HG02981 (cell line): Measurements from ENCODE around the gene ALDH3B2.
A peak's percentile ranks its signal among the peaks of the same experiment; 100 is the strongest.
"Not testable (repeated sequence)": the region's sequence is repeated elsewhere in the genome, so short reads cannot be mapped to it uniquely, and the experiment has no call there.

Experiments used
- ATAC-seq: cut with Tn5 transposase; IDR thresholded peaks from one replicate; pipeline ENCODE4 v1.9.1; 2021; ENCODE audit warnings: mild to moderate bottlenecking, moderate library complexity; ENCODE audit not compliant: unreplicated experiment

The ALDH3B2 gene

DNA sequence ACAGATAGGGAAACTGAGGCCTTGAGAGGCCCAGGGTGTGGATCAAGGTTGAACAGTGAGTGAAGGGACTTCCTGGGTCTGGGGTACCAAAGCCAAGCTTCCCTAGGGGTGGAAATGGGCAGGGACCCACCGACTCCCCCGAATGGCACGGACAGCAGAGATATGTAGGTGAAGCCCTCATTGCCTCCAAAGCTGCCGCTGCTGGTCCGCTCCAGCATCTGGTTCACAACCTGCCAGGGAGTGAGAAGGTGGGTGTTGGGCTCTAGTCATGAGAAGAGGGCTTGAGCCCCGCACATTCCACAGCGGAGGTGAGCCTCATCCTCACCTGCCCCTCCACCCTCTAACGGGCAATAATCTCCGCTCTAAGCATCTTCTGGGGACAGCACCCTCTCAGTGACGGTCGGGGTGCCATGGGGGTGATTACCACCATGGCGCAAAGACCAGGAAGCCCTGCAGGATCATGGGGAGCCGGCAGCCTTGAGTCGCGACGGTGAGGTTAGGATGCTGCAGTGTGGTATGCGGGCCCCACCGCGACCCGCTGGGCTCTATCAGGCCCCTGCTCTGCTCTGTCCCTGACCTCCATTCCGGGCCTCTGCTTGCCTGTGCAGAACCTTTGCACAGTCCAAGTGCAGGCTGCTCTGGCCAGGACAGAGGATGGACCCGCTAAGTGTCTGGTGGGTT is 10.8 kb downstream of the ALDH3B2 start:
- no peak for ATAC-seq

DNA sequence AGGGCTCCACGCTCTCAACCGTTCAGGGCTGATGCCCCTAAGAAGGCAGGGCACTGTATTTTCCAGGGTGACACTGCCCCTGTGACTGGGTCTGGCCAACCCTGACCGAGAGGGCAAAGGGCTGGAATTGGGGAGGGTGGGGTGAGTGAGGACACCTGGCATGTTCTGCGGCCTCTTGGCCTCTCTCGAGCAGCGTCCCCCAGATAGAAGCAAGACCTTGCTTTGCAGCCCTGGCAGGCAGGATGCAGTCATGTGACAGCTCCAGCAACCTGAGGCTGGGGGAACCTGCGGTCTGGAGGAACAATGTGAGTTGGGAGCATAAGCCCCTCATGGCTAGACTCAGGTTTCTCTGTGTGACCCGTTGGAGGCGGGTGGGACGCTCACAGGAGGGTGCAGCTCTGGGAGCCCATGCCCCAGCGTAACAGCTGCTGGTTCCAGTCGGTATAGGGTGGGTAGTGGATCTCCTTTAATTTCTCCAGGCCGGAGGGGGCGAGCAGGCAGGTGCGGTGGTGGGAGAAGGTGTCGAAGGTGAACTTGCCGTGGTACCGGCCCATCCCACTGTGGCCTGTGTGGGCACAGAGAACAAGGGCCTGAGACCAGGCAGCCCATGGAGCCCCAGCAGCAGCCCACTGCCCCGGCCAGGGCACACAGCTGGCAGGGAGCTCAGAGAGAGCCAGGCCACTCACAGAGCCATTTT is 11.4 kb downstream of the ALDH3B2 start:
- no peak for ATAC-seq

DNA sequence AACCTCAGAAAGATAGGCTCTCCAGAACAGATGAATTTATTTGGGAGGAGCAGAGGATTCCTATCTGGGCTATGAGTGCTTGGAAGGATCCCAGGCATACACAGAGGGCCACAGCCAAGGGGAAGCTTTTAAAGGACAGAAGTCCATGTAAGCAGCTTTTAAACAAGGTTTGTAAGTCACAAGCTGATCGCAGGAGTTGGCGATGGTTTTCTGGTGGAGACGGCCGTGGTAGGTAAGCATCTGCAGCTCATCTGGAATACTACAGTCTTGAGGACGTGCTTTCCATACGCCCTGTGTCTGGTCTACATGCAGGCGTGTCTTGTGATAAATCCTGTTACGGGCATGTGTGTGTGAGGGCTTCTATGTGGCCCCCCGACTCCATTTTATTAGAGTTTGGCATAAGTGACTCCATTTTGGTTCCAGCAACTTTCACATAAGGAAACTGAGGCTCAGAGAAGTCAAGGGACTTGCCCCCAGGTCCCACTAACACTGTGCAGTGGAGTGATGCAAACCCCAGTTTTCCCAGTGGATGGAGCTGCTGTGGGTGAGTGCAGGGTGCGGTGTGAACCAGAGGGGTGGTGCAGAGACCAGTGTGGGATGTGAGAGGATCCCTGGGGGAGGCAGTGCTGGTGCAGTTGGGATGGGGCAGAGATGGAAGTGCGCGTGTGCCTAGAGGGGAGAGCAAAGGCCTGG is 12.1 kb downstream of the ALDH3B2 start:
- ATAC-seq = no peak

DNA sequence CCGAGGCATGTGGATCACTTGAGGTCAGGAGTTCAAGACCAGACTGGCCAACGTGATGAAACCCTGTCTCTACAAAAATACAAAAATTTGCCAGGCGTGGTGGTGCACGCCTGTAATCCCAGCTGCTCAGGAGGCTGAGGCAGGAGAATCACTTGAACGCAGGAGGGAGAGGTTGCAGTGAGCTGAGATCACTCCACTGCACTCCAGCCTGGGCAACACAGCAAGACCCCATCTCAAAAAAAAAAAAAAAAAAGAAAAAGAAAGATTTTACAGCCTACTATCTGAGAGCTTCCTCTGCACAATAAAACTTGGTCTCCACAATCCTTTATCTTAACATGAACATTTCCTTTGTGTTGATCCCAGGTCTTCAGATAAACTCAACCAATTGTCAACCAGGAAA is 13.7 kb downstream of the ALDH3B2 start:
- ATAC-seq = not testable (repeated sequence)

DNA sequence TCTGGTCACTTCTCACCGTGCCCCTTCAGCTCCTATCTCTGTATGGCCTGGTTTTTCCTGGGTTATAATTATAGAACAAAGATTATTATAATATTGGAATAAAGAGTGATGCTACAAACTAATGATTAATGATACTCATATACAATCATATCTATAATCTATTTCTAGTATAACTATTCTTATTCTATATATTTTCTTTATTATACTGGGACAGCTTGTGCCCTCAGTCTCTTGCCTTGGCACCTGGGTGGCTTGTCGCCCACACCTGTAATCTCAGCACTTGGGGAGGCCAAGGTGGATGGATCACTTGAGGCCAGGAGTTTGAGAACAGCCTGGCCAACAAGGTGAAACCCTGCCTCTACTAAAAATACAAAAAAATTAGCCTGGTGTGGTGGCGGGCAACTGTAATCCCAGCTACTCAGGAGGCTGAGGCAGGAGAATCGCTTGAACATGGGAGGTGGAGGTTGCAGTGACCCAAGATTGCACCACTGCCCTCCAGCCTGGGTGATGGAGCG is 14.7 kb downstream of the ALDH3B2 start:
- ATAC-seq = not testable (repeated sequence)

DNA sequence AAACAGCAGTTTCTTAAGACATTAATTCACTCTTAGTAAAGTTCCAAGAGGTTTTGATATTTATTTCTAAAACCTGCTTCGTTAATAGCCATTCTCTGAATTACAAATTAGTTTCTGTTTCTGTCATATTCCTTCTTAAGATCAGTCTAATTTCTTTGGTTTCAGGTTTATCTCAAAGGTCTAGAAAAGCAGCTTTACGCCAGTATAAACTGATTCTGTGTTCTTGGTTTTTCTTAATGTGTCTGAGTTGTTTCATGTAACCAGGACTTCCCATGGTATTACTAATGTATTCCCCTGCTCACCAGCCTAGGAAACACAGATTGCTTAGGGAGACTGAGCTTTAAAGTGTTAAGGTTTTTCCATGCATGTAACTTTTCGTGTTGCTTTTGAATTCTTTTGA is 17.1 kb downstream of the ALDH3B2 start:
- no peak for ATAC-seq

DNA sequence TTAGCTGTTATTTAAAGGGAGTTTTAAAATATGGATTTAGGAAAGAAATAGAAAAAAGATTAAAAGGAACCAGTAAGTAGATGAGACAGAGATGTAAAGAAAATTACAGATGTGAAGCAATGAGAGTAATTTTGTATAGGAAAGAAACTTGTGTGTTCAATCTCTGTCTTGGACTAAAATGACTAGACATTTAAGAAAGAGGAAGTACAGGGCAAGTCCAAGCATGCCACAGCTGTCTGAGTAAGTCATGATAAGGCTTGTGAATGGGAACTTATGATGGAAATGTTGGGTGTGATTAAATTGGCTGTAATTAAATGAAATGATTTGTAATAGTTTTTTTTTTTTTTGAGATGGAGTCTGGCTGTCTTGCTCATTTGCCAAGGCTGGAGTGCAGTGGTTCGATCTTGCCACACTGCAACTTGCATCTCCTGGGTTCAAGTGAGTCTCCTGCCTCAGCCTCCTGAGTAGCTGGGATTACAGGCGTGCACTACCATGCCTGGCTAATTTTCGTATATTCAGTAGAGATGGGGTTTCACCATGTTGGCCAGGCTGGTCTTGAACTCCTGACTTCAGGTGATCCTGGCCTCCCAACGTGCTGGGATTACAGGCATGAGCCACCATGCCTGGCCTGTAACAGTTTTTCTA is 18.0 kb downstream of the ALDH3B2 start:
- ATAC-seq = no peak

DNA sequence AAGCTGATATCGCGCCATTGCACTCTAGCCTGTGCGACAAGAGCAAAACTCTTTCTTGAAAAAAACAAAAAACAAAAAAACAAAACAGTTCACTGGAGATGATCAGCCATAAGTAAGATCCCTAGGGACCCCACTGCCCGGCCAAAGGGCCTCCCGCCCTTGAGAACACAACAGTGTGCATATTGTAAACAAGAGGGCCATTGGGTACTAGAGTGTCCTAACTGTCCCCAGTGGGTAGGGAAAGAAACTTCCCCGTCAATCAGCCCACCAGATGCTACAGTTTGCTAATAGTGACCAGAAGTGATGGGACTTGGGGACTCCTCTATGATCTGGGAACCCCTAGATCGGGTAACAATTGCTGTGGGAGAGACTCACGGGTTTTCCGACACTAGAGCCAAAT is 20.2 kb downstream of the ALDH3B2 start:
- ATAC-seq = no peak

DNA sequence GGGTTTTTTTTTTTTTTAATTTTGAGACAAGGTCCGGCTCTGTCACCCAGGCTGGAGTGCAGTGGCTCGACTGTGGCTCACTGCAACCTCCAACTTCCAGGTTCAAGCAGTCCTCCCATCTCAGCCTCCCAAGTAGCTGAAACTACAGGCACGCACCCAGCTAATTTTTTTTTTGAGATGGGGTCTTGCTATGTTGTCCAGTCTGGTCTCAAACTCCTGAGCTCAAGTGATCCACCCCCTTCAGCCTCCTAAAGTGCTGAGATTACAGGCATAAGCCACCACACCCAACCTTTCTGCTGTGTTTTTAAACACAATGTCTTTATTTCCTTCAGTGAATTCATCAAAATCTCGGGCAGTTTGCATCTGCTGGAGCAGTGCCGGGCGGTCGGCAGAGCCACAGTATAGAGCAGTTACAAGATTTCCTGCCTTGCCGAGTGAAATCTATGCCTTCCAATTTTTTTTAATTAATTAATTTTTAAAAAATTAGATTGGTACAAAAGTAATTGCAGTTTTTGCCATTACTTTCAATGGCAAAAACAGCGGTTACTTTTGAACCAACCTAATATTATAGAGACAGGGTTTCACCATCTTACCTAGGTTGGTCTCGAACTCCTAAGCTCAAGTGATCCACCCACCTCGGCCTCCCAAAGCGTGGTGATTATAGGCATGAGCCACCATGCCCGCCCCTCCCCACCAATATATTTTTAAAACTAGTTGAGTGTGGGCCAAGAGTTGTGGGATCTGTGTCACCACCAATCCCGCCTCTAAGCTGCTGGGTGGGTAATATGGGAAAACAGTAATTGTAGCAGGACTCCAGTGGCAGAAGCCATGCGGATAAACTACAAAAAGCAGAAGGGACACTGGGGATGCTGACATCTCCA is 21.2 kb downstream of the ALDH3B2 start:
- no peak for ATAC-seq

DNA sequence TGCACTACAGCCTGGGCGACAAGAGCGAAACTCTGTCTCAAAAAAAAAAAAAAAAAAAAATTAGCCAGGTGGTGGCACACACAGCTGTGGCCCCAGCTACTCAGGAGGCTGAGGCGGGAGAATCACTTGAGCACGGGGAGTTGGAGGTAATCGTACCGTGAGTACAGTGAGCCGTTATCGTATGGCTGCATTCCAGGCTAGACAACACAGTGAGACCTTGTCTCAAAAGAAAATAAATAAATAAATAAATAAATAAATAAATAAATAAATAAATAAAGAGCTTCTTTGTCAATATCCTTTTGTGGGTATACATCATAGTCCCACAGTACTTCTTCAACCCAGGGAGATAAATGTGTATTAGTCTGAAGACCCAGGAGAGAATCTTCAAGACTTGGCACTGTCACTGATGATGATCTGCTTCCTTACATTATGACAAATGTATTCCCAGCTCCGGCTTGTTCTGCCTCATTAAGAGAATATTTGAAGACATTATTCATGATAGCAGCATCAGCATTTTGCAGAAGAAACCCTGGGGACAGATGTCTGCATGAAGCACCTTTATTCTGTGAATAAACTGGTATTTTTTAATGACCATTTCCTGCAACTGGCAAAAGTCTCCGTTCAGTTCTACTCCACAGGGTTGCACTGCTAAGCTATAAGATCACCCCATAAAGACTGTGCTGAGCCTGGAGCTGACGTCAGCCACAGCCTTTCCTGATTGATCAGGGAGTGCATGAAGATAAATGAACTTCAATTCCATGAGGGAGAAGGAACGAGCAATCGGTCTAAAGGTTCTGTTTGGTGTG is 22.2 kb downstream of the ALDH3B2 start:
- no peak for ATAC-seq

DNA sequence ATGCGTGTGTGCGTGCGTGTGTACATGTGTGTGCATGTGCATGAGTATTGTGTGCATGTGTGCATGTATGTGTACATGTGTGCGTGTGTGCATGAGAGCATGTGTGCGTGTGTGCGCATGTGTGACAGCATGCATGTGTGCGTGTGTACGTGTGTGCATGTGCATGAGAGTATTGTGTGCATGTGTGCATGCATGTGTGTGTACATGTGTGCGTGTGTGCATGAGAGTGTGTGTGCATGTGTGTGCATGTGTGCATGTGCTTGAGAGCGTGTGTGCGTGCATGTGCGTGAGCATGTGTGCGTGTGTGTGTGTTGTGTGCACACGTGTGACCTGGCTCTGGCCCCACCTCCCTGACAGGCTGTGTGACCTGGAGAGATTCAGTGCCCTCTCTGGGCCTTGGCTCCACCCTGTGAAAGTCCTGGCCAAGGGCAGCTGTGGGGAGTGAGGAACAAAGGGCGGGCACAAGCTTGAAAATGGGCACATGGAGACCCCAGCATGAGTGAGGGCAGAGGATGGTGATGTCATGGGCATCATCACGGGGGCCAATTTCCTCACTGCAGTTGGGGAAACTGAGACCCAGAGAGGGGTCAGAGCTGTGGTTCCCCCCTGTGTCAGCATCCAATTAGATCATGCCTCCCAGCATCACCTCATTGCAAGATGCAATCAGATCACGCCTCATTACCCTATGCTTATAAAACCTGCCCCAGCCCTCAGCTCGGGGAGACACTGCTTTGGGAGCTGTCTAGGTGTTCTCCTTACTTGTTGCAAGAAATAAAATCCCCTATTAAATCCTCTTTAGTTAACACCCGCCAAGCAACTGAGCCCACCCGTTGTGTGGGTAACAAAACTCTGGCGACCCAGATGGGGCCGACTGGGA is 24.6 kb downstream of the ALDH3B2 start:
- ATAC-seq = no peak

DNA sequence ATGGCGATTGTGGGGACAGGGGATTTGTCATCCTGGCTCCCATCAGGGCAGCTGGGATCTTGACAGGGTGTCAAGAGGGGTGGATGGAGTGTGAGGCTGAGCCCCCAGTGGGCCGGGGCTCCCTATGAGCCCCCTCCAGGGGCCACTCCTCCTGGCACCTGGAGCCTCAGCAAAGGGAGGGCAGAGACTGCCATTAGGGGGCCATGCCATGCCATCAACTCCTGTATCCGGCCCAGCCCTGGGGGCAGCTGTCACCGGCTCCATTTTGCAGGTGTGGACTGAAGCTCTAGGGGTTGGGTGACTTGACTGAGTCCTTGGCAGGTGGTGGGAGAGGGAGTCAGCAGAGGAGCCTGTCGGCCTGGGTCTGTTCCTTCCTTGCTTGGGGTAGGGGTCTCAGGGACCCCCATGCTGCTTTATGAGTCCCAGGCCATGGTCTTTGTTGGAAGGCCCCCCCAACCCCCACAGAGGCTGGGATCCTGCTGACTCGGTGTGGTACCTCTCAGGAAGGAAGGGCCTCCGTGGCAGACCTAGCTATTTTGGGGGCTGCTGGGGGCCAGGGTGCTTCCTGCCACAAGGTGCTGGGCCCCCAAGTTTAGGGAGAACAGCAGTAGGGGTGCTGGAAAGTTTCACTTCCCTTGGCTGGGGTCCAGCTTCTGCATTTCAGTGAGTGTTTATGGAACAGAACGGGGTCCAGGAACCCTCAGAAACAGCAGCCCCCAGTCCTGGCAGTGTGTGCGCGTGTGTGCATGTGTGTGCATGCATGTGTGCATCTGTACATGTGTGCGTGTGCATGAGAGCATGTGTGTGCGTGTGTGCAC is 25.4 kb downstream of the ALDH3B2 start:
- no peak for ATAC-seq

DNA sequence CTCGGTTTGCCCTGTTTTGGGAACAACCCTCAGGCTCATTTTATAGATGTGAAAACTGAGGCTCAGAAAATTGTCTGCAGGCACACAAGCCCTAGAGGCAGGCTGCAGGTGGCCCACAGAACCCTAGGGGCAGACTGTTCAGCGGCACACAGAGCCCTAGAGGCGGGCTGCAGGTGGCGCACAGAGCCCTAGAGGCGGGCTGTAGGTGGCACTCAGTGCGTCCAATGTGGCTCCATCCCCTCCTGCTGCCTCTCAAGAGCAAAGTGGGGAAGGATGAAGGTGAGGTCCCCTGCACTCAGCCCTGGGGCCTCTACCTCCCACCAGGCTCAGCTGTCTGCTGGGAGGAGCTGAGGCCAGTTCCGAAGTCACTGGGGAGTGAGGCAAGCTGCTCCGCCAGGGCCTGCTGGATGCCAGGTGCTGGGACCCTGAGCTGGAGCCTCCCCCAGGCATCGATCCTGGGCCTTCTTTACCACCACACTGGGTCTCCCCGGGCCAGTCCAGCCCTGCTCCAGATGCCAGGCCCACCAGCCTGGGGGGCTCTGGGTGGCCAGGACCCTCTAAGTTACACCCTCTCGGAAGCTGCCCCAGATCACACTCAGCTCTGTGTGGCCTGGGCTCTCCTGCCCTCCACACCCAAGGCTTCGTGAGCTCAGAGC is 26.2 kb downstream of the ALDH3B2 start:
- ATAC-seq = peak; percentile 45

DNA sequence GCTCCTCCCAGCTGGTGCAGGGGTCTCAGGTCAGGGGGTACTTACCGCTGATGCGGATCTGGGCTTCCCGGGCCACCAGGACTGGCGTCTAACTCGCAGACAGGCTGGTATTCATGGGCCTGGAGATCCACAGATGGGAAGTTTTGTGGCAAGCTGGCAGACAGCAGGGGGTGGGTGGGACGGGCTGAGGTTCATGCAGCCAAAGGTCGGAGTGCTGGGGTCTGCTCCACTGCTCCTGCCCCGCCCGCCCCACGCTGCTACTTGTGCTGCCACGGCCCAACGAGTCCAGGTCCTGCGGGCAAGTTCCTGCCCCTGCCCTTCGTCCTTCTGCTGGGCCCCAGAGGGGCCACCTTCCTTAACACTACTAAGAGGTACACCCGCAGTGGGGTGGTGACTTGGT is 27.0 kb downstream of the ALDH3B2 start:
- no peak for ATAC-seq

DNA sequence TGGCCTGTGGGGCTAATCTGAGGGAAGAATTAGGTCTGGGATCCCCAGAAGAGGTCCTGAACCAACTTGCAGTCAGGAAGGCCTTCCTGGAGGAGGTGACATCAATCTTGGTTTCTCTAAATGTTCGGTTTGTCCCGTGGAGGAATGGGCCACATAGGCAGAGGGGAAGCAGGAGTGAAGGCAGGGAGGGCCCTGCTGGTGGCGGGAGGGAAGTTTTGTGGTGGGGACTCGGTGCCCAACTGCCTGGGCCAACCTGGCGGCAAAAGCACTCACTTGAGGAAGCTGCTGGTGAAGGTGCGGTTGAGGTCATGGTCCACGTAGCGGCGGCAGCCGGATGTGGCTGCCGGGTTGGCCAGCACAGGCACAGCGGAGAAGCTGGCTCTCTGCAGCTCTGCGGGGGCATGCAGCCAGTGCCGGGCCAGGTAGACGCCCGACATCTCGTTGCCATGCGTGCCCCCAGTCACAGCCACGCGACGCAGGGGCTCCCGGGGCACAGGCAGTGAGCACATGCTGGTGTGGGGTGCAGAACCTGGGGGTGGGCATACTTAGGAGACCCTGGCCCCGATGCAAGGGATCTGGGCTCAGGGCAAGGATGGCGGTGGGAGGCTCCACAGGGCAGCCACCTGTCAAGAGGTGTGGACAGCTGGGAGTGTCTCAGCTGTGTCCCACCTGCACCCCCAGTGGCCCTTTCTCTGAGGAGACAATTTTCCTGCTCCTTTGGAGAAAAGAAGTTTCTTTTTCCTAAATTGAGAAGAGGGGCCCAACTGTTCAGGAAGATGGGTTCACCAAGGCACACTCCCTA is 27.7 kb downstream of the ALDH3B2 start:
- no peak for ATAC-seq
